Measurements from ENCODE around the gene OTOP2. TPM values are rescaled to one million over a fixed set of nuclear protein-coding genes. Genes with fewer than 3 reads are reported as not detected.
"Not testable (repeated sequence)": the region's sequence is repeated elsewhere in the genome, so short reads cannot be mapped to it uniquely, and the experiment has no call there.

The OTOP2 gene
- total RNA-seq, 4 donors from 2014 or later, result 3.4 to 99.1 (median 62.6) TPM

- in situ Hi-C loops (cut with MboI; ENCODE audit: low pct_ligation_motif_present in 1 of 4, low pct_unique_long_range_greater_than_20kb in 1 of 4, low sequenced_read_pairs in 3 of 4), result loop anchor here in 1 of 4 donors (25.0 kb wide), 1 partner anchor 219 kb away; the partner anchor contains the start of gene SUMO2
- Histone ChIP-seq H3K36me3 (no peaks in the 10 kb centered on the region), H3K27me3 (peaks cover 27% of the 10 kb centered on the region), H3K4me1 (peaks cover 0 to 26% (median 20%) of the 10 kb centered on the region in 4 donors), H3K9me3 (no peaks in the 10 kb centered on the region), H3K27ac (no peak overlapping the region), H3K4me3 (no peak overlapping the region)
- intact Hi-C loops (cut with DNase I; ENCODE audit: low total_unique reads), result loop anchor here (10.0 kb wide), 1 partner anchor 46 kb away; the partner anchor contains the start of gene MRPL58
- TF ChIP-seq POLR2AphosphoS5 (IDR thresholded peaks at IDR 0.05) (peak in 1 of 3 donors; percentile 6), POLR2A (IDR thresholded peaks at IDR 0.05) (no peak), EP300 (IDR thresholded peaks at IDR 0.05; ENCODE audit: low read depth) (no peak)
- TF ChIP-seq, protein P1, sequence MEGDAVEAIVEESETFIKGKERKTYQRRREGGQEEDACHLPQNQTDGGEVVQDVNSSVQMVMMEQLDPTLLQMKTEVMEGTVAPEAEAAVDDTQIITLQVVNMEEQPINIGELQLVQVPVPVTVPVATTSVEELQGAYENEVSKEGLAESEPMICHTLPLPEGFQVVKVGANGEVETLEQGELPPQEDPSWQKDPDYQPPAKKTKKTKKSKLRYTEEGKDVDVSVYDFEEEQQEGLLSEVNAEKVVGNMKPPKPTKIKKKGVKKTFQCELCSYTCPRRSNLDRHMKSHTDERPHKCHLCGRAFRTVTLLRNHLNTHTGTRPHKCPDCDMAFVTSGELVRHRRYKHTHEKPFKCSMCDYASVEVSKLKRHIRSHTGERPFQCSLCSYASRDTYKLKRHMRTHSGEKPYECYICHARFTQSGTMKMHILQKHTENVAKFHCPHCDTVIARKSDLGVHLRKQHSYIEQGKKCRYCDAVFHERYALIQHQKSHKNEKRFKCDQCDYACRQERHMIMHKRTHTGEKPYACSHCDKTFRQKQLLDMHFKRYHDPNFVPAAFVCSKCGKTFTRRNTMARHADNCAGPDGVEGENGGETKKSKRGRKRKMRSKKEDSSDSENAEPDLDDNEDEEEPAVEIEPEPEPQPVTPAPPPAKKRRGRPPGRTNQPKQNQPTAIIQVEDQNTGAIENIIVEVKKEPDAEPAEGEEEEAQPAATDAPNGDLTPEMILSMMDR (IDR thresholded peaks at IDR 0.05), result no peak
- WGBS, 2 donors (ENCODE audit: low coverage in 1 of 2), result 47% methylated on average over 5 of the region's 5 CpGs; no CpG with 5 or more reads in 1 of the 2 donors
- peak; percentile 66 for DNase-seq
These were observed 44.3 kb downstream of the OTOP2 start for GRCh38 chr17:74968361-74968780.

- Histone ChIP-seq H3K27me3 (peaks cover 32% of the 10 kb centered on the region), H3K4me1 (peaks cover 0 to 26% (median 20%) of the 10 kb centered on the region in 4 donors)
- DNase-seq, H3K36me3 ChIP-seq, H3K9me3 ChIP-seq, H3K27ac ChIP-seq, H3K4me3 ChIP-seq: not testable (repeated sequence)
- intact Hi-C loops (cut with DNase I; ENCODE audit: low total_unique reads), result loop anchor here (10.0 kb wide), 1 partner anchor 45 kb away; the partner anchor contains the start of gene MRPL58
- 88 to 96% methylated on average over 4 to 5 of the region's 5 CpGs for WGBS, 2 donors (ENCODE audit: low coverage in 1 of 2)
- in situ Hi-C loops (cut with MboI; ENCODE audit: low pct_ligation_motif_present in 1 of 4, low pct_unique_long_range_greater_than_20kb in 1 of 4, low sequenced_read_pairs in 3 of 4), result loop anchor here in 1 of 4 donors (25.0 kb wide), 1 partner anchor 218 kb away; the partner anchor contains the start of gene SUMO2
These were observed 45.4 kb downstream of the OTOP2 start for GRCh38 chr17:74969501-74969900.

- H3K27ac ChIP-seq, result peak overlapping the region in 3 of 4 donors; percentile 60 to 77 (median 74)
- intact Hi-C loops (cut with DNase I; ENCODE audit: low total_unique reads) (no loop called here), in situ Hi-C loops (cut with MboI; ENCODE audit: low pct_ligation_motif_present in 1 of 4, low pct_unique_long_range_greater_than_20kb in 1 of 4, low sequenced_read_pairs in 3 of 4) (loop anchor here in 1 of 4 donors (25.0 kb wide), 1 partner anchor 217 kb away; the partner anchor contains the start of gene SUMO2)
- DNase-seq, result no peak
- peaks cover 0 to 26% (median 20%) of the 10 kb centered on the region in 4 donors for H3K4me1 ChIP-seq
- no peaks in the 10 kb centered on the region for H3K36me3 ChIP-seq
- H3K4me3 ChIP-seq, result peak overlapping the region in 1 of 4 donors; percentile 76
- peaks cover 36% of the 10 kb centered on the region for H3K27me3 ChIP-seq
- TF ChIP-seq EP300 (IDR thresholded peaks at IDR 0.05; ENCODE audit: low read depth) (no peak), POLR2A (IDR thresholded peaks at IDR 0.05) (no peak), POLR2AphosphoS5 (IDR thresholded peaks at IDR 0.05) (no peak)
- TF ChIP-seq, protein P1 (IDR thresholded peaks at IDR 0.05), result no peak
- 88% methylated on average over 3 of the region's 3 CpGs; no CpG with 5 or more reads in 1 of the 2 donors for WGBS, 2 donors (ENCODE audit: low coverage in 1 of 2)
- no peaks in the 10 kb centered on the region for H3K9me3 ChIP-seq
These were observed 46.3 kb downstream of the OTOP2 start for GRCh38 chr17:74970395-74970794.

- 81 to 100% methylated on average over 1 to 8 of the region's 8 CpGs for WGBS, 2 donors (ENCODE audit: low coverage in 1 of 2)
- DNase-seq, result no peak
These were observed 47.2 kb downstream of the OTOP2 start for GRCh38 chr17:74971069-74971841.

More at GRCh38 chr17:74971069-74971841, 47.2 kb downstream of the OTOP2 start:
- in situ Hi-C loops (cut with MboI; ENCODE audit: low pct_ligation_motif_present in 1 of 4, low pct_unique_long_range_greater_than_20kb in 1 of 4, low sequenced_read_pairs in 3 of 4) (loop anchor here in 1 of 4 donors (25.0 kb wide), 1 partner anchor 216 kb away; the partner anchor contains the start of gene SUMO2), intact Hi-C loops (cut with DNase I; ENCODE audit: low total_unique reads) (no loop called here)
- Histone ChIP-seq H3K36me3 (no peaks in the 10 kb centered on the region), H3K4me3 (peak overlapping the region; percentile 37 to 76 (median 60)), H3K27me3 (peaks cover 36% of the 10 kb centered on the region), H3K4me1 (peaks cover 0 to 26% (median 20%) of the 10 kb centered on the region in 4 donors), H3K27ac (peak overlapping the region; percentile 60 to 77 (median 74)), H3K9me3 (no peaks in the 10 kb centered on the region)
- TF ChIP-seq POLR2A (IDR thresholded peaks at IDR 0.05), result no peak
- no peak for TF ChIP-seq EP300 (IDR thresholded peaks at IDR 0.05; ENCODE audit: low read depth)
- TF ChIP-seq, protein P1 (IDR thresholded peaks at IDR 0.05), result no peak
- no peak for TF ChIP-seq POLR2AphosphoS5 (IDR thresholded peaks at IDR 0.05)

Measured in transverse colon (tissue), 4 donors.